CD14-positive monocyte (primary cell): Measurements from ENCODE around the gene OR51S1. TPM values are rescaled to one million over a fixed set of nuclear protein-coding genes. Genes with fewer than 3 reads are reported as not detected.

Source experiments
- DNase-seq, 3 donors: peaks; one replicate each; pipeline ENCODE4 v3.0.0-alpha.2; 2011 to 2022
- H2AFZ ChIP-seq: 2 replicates; pipeline ENCODE4 v1.6.0; 2012; ENCODE audit warnings: mild to moderate bottlenecking, low read depth, low read length, inconsistent platforms; ENCODE audit not compliant: insufficient read depth, poor library complexity, severe bottlenecking
- H3K27ac ChIP-seq, 2 donors: 1 replicate in 1 of 2; 2 replicates in 1 of 2; pipeline ENCODE4 v1.5.1; 2012 to 2013; ENCODE audit warnings: low read length in 2 of 2, control low read depth in 1 of 2, inconsistent platforms in 1 of 2, low read depth in 1 of 2, mild to moderate bottlenecking in 1 of 2
- H3K27me3 ChIP-seq, 2 donors: one replicate each; pipeline versions ENCODE4 v1.6.0 to v1.6.1; 2011 to 2013; ENCODE audit warnings: low read length in 2 of 2; ENCODE audit not compliant: control insufficient read depth in 2 of 2, insufficient read depth in 2 of 2
- H3K36me3 ChIP-seq, 2 donors: replicated peaks in 1 of 2; 1 replicate in 1 of 2; 2 replicates in 1 of 2; pipeline versions ENCODE4 v1.5.1 to v1.6.1; 2012 to 2013; ENCODE audit warnings: low read length in 2 of 2, control low read depth in 1 of 2, inconsistent platforms in 1 of 2, mild to moderate bottlenecking in 1 of 2; ENCODE audit not compliant: insufficient read depth in 2 of 2, control insufficient read depth in 1 of 2
- H3K4me1 ChIP-seq, 2 donors: 1 replicate in 1 of 2; 2 replicates in 1 of 2; pipeline versions ENCODE4 v1.5.1 to v1.6.1; 2012 to 2013; ENCODE audit warnings: low read length in 2 of 2, control low read depth in 1 of 2, inconsistent platforms in 1 of 2, mild to moderate bottlenecking in 1 of 2, moderate library complexity in 1 of 2; ENCODE audit not compliant: insufficient read depth in 2 of 2, control insufficient read depth in 1 of 2
- H3K4me2 ChIP-seq: replicated peaks from 2 replicates; pipeline ENCODE3; 2012; ENCODE audit warnings: low read length, moderate library complexity, mild to moderate bottlenecking; ENCODE audit not compliant: poor library complexity, severe bottlenecking; ENCODE audit errors: extremely low read depth
- H3K4me3 ChIP-seq, 3 experiments: fragments of 200-600 bp in 1 of 3; sonication (generic) in 1 of 3; replicated peaks in 1 of 3; 1 replicate in 2 of 3; 2 replicates in 1 of 3; pipeline ENCODE4 v1.5.1; 2011 to 2013; ENCODE audit warnings: low read length in 3 of 3, mild to moderate bottlenecking in 3 of 3, control low read depth in 2 of 3, low read depth in 2 of 3, inconsistent platforms in 1 of 3, moderate library complexity in 1 of 3
- H3K79me2 ChIP-seq: 2 replicates; pipeline ENCODE4 v1.6.0; 2012; ENCODE audit warnings: mild to moderate bottlenecking, control low read depth, inconsistent platforms, low read length, moderate library complexity; ENCODE audit not compliant: insufficient read depth
- H3K9ac ChIP-seq: 2 replicates; pipeline ENCODE4 v1.6.0; 2017; ENCODE audit warnings: low read length, mild to moderate bottlenecking; ENCODE audit not compliant: insufficient read depth, poor library complexity, severe bottlenecking
- H3K9me3 ChIP-seq, 2 donors: replicated peaks in 1 of 2; 1 replicate in 1 of 2; 2 replicates in 1 of 2; pipeline versions ENCODE4 v1.5.1 to v1.6.1; 2012 to 2013; ENCODE audit warnings: low read length in 2 of 2, control low read depth in 1 of 2; ENCODE audit not compliant: control insufficient read depth in 1 of 2, insufficient read depth in 1 of 2
- H4K20me1 ChIP-seq: 2 replicates; pipeline ENCODE4 v1.6.0; 2012; ENCODE audit warnings: mild to moderate bottlenecking, low read length, control low read depth, moderate library complexity; ENCODE audit not compliant: insufficient read depth
- H3K27ac Mint-ChIP-seq, 7 donors: one replicate each; pipeline ENCODE4 v1.8.0; 2020; ENCODE audit warnings: mild to moderate bottlenecking in 7 of 7, mixed read lengths in 7 of 7, moderate library complexity in 6 of 7, inconsistent platforms in 2 of 7
- H3K27me3 Mint-ChIP-seq, 3 donors: one replicate each; pipeline ENCODE4 v1.8.0; 2021 to 2022; ENCODE audit warnings: low read depth in 3 of 3, mild to moderate bottlenecking in 3 of 3, mixed read lengths in 3 of 3, moderate library complexity in 3 of 3, inconsistent platforms in 1 of 3
- H3K36me3 Mint-ChIP-seq, 2 donors: one replicate each; pipeline ENCODE4 v1.8.0; 2020; ENCODE audit warnings: mixed read lengths in 2 of 2, inconsistent platforms in 1 of 2, mild to moderate bottlenecking in 1 of 2
- H3K4me1 Mint-ChIP-seq: one replicate; pipeline ENCODE4 v1.8.0; 2020; ENCODE audit warnings: mild to moderate bottlenecking, mixed read lengths
- H3K4me3 Mint-ChIP-seq, 2 donors: one replicate each; pipeline ENCODE4 v1.8.0; 2020; ENCODE audit warnings: mild to moderate bottlenecking in 2 of 2, mixed read lengths in 2 of 2, moderate library complexity in 1 of 2
- H3K9me3 Mint-ChIP-seq, 7 donors: one replicate each; pipeline ENCODE4 v1.8.0; 2020 to 2022; ENCODE audit warnings: mixed read lengths in 7 of 7, mild to moderate bottlenecking in 6 of 7, moderate library complexity in 6 of 7, inconsistent platforms in 2 of 7
- CTCF ChIP-seq: fragments of 200-600 bp; IDR thresholded peaks from one replicate; pipeline ENCODE4 v1.8.0; 2022; ENCODE audit warnings: antibody characterized with exemption, mild to moderate bottlenecking
- WGBS: methylation state at CpG from one replicate; pipeline ENCODE4 v1.1.5; 2013; ENCODE audit warnings: missing lambda C conversion rate; ENCODE audit not compliant: insufficient coverage; 5-methylcytosine and 5-hydroxymethylcytosine counted together
- intact Hi-C, 2 donors: fragments of 100-400 bp; cut with micrococcal nuclease; formaldehyde crosslinking; loops; one replicate each; pipeline versions ENCODE4 v1.15.0 to v1.15.1; 2023
- polyA plus RNA-seq, 3 donors: library from polyadenylated mRNA; depleted of rRNA in 1 of 3; unstranded in 2 of 3; stranded (reverse) in 1 of 3; fragments of 300-500 nt in 2 of 3; fragments of >200 nt in 1 of 3; fragmentation: Illumina TruSeq in 2 of 3; gene quantifications; 1 replicate in 2 of 3; 2 replicates in 1 of 3; pipeline ENCODE4 v1.2.3, GENCODE V29; 2012 to 2021

The OR51S1 gene
- polyA plus RNA-seq, 3 donors, result not detected

GRCh38 chr11:4882543-4882942 is 33.5 kb upstream of the OR51S1 start:
- no peaks in the 10 kb centered on the region for H3K27me3 ChIP-seq
- no peak overlapping the region for H3K27ac ChIP-seq
- H3K4me2 ChIP-seq, result no peak overlapping the region
- WGBS, result 85% methylated on average over 4 of the region's 5 CpGs
- TF ChIP-seq CTCF, result no peak
- H4K20me1 ChIP-seq, result no peaks in the 10 kb centered on the region
- no peaks in the 10 kb centered on the region for H3K4me1 Mint-ChIP-seq
- no peak overlapping the region for H3K4me3 ChIP-seq
- H2AFZ ChIP-seq, result no peak overlapping the region
- DNase-seq, result no peak
- no peaks in the 10 kb centered on the region for H3K36me3 ChIP-seq
- no peaks in the 10 kb centered on the region for H3K36me3 Mint-ChIP-seq
- no peak overlapping the region for H3K4me3 Mint-ChIP-seq
- no peaks in the 10 kb centered on the region for H3K9me3 ChIP-seq
- peaks cover 0 to 3% (median 0%) of the 10 kb centered on the region in 3 donors for H3K27me3 Mint-ChIP-seq
- no peaks in the 10 kb centered on the region for H3K79me2 ChIP-seq
- H3K9ac ChIP-seq, result no peak overlapping the region
- no peaks in the 10 kb centered on the region for H3K4me1 ChIP-seq
- no peak overlapping the region for H3K27ac Mint-ChIP-seq
- intact Hi-C loops, result no loop called here
- H3K9me3 Mint-ChIP-seq, result peaks cover 0 to 2% (median 0%) of the 10 kb centered on the region in 7 donors

GRCh38 chr11:4881860-4882500 is 33.0 kb upstream of the OR51S1 start, which contains the start of gene OR51T1:
Gene OR51T1 (plus strand): TSS chr11:4881900. CDS start chr11:4881900, 0 bp downstream.
- Mint-ChIP-seq H3K4me3 (no peak within 1 kb of the TSS), H3K27me3 (peaks cover 0 to 3% (median 0%) of the 10 kb centered on the region in 3 donors), H3K36me3 (no peaks in the 10 kb centered on the region), H3K9me3 (peaks cover 0 to 2% (median 0%) of the 10 kb centered on the region in 7 donors), H3K27ac (no peak within 1 kb of the TSS), H3K4me1 (no peaks in the 10 kb centered on the region)
- Histone ChIP-seq H3K9ac (no peak within 1 kb of the TSS), H3K36me3 (no peaks in the 10 kb centered on the region), H4K20me1 (no peaks in the 10 kb centered on the region), H3K4me1 (no peaks in the 10 kb centered on the region), H3K27ac (no peak within 1 kb of the TSS), H3K9me3 (no peaks in the 10 kb centered on the region), H3K27me3 (no peaks in the 10 kb centered on the region), H3K4me3 (no peak within 1 kb of the TSS), H2AFZ (no peak within 1 kb of the TSS), H3K79me2 (no peaks in the 10 kb centered on the region), H3K4me2 (no peak within 1 kb of the TSS)
- WGBS, result 94% methylated on average over 7 of the region's 8 CpGs
- no peak for DNase-seq
- intact Hi-C loops, result no loop called here
- no peak for TF ChIP-seq CTCF
